Measurements from ENCODE around the gene BAIAP2.
A peak's percentile ranks its signal among the peaks of the same experiment; 100 is the strongest.

Gene BAIAP2

DNA sequence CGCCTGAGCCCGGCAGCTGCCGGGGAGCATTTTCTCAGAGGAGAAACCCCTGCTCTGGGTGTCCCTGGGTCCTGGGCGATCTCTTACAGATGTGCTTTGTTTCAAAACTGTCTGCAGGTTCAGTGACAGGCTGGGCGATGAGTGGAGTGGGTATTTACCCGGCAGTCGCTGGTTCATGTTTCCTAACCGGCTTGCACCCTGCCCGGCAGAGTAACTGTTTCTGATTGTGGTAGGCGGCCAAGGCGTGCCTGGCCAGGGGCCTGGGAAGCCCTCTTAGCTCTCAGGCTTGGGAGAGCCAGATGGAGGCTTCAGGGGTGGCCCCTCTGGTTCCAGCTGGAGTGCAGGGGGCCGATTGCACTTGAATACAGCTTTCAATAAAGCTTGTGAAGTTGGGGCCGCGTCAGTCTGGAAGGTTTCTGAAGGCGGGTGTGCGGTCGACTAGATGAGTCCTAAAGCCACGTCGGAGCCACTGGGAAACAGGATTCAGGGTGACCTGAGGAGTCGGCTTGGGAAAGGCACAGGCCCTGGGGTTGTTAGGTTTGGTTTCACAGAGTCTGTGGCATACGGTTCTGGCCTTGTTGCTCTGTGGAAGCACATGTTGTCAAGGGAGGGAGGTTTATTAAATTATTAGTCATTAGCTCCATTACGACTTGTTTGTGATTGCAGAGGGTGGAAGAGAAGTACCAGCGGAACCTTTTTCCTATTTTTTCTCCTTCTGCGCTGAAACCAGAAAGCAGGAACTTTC, 1.4 kb downstream of the BAIAP2 start:
- Mint-ChIP-seq H3K4me1 (ENCODE audit: low read depth) (peaks cover 30% of the 10 kb centered on the region), H3K27ac (no peak overlapping the region), H3K27me3 (peaks cover 31% of the 10 kb centered on the region), H3K9me3 (no peaks in the 10 kb centered on the region), H3K36me3 (ENCODE audit: low read depth) (peaks cover 3% of the 10 kb centered on the region), H3K4me3 (peak overlapping the region; percentile 75)
- no peak for DNase-seq

- peaks cover 30% of the 10 kb centered on the region for H3K4me1 Mint-ChIP-seq (ENCODE audit: low read depth)
- DNase-seq = no peak
- no peaks in the 10 kb centered on the region for H3K9me3 Mint-ChIP-seq
- peaks cover 31% of the 10 kb centered on the region for H3K27me3 Mint-ChIP-seq
- H3K36me3 Mint-ChIP-seq (ENCODE audit: low read depth) = peaks cover 3% of the 10 kb centered on the region
- H3K27ac Mint-ChIP-seq = no peak overlapping the region
- no peak overlapping the region for H3K4me3 Mint-ChIP-seq
Observed at GRCh38 chr17:81037026-81037797, 2.3 kb downstream of the BAIAP2 start.

DNA sequence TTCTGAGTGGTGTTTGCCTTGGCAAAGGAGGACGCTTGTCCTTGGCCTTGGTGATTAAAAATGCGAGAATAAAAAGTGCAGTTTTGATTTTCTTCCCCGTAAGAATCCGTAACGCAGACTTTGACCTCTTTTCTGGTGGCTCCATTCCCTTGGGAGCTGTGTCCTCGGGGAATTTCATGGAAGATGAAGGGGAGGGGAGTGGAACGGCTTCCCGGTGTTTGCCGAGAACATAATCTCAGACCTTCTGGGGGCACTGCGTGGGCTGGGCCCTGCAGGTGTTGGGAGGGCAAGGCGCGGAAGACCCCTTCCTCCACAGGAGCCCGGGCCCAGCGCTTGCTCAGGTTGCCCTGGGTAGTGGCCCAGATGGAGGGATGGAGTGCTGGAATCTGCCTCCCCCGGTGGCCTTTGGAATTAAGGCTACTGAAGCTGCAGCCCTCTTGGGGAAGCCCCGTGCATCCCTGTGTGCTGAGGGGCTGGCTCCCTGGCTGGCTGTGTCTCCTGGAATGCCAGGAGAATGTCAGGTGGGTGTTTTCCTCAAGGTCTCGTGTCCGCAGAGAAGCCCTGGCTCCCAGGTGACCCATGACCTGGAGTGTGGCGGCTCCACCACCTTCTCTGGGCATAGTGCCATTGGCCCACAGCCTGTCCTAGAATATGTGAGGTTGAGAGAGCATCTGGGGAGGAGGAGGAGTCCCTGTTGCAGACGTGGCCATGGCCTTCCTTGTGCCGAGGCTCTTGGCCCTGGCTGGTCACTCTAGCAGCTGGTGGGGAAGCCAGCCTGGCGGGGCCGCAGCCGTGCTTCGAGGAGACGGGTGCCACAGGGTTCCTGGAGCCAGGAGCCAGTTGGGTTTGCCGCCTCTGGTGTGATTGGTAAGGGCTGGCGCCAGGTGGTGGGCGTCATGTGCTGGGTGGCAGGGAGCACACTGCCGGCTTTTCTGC, 3.1 kb downstream of the BAIAP2 start:
- Mint-ChIP-seq H3K9me3 (no peaks in the 10 kb centered on the region), H3K27ac (no peak overlapping the region), H3K36me3 (ENCODE audit: low read depth) (peaks cover 3% of the 10 kb centered on the region), H3K27me3 (peaks cover 29% of the 10 kb centered on the region), H3K4me1 (ENCODE audit: low read depth) (peaks cover 30% of the 10 kb centered on the region), H3K4me3 (no peak overlapping the region)
- DNase-seq = no peak

- Mint-ChIP-seq H3K9me3 (no peaks in the 10 kb centered on the region), H3K4me3 (no peak overlapping the region), H3K4me1 (ENCODE audit: low read depth) (peaks cover 20% of the 10 kb centered on the region), H3K36me3 (ENCODE audit: low read depth) (peaks cover 3% of the 10 kb centered on the region), H3K27ac (no peak overlapping the region), H3K27me3 (peaks cover 19% of the 10 kb centered on the region)
- DNase-seq = no peak
Observed at GRCh38 chr17:81039096-81039495, 4.1 kb downstream of the BAIAP2 start.

DNA sequence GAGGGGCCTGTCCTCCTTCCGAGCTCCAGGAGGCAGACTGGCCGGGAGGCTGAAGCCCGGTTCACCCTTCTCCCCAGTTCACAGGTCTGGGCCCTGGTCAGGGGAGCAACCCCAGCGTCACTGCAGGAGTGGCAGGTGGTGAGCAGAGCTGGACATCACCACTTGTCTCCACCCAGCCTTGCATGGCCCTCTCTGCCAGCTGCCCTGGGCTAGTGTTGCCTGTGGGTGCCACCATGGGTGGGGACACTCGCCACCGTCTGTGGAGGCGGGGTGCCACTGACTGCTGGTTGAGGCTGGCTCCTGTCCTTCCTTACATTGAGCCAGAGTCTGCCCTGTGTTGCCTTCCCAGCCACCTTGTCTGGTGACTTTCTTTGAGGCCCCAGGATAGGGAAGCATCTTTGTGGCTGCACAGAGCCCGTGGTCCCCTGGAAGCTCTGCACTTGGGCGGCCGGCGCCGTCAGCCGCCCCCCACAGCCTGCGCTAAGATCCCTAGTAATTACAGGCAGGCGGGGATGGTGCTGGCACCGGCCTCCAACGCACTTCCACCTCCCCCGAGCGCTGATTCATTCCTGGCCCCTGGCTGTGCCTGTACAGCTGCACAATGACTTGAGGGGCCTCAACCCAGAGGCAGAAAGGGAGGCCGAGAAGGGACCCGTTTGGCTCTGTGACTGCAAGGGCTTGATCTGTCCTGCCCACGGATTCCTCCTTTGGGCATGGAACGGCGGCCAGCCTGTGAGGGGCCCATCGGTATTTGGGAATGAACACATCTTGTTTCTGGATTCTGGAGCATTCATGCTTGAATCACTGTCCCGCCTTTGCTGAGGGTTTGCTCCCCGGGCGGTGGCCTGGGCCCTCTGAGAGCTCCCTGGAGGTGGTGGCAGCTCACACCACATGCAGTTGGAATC, 5.2 kb downstream of the BAIAP2 start:
- H3K36me3 Mint-ChIP-seq (ENCODE audit: low read depth) = peaks cover 3% of the 10 kb centered on the region
- H3K27me3 Mint-ChIP-seq = peaks cover 17% of the 10 kb centered on the region
- peaks cover 18% of the 10 kb centered on the region for H3K4me1 Mint-ChIP-seq (ENCODE audit: low read depth)
- no peak overlapping the region for H3K27ac Mint-ChIP-seq
- no peak for DNase-seq
- H3K9me3 Mint-ChIP-seq = no peaks in the 10 kb centered on the region
- H3K4me3 Mint-ChIP-seq = no peak overlapping the region

DNA sequence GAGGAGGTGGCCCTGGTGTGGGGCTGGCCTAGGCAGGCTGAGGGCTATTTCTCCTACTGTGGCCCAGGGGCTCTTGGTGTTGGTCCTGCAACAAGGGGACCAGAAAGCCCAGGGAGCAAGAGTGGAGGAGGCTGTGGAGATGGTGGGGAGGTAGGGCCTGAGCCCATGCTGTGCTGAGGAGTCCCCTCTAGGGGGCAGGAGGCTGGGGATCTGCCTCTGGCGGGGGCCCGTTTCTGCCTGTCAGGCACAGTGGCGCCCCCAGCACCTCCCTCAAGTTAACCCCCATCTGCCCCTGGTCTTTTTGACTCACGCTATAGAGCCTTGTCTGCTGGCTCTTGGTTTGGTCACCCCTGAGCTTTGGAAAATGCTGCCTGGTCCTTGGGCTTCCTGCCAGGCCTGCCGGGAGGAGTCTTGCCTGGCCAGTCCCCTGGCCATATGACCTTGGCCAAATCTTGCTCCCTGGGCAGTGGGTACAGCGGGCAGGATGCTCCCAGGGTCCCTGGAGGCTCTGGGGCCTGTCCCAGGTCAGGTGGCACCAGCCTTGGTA, 5.9 kb downstream of the BAIAP2 start:
- H3K36me3 Mint-ChIP-seq (ENCODE audit: low read depth) = peaks cover 3% of the 10 kb centered on the region
- H3K4me3 Mint-ChIP-seq = no peak overlapping the region
- DNase-seq = no peak
- no peak overlapping the region for H3K27ac Mint-ChIP-seq
- peaks cover 15% of the 10 kb centered on the region for H3K4me1 Mint-ChIP-seq (ENCODE audit: low read depth)
- H3K27me3 Mint-ChIP-seq = peaks cover 14% of the 10 kb centered on the region
- no peaks in the 10 kb centered on the region for H3K9me3 Mint-ChIP-seq

DNA sequence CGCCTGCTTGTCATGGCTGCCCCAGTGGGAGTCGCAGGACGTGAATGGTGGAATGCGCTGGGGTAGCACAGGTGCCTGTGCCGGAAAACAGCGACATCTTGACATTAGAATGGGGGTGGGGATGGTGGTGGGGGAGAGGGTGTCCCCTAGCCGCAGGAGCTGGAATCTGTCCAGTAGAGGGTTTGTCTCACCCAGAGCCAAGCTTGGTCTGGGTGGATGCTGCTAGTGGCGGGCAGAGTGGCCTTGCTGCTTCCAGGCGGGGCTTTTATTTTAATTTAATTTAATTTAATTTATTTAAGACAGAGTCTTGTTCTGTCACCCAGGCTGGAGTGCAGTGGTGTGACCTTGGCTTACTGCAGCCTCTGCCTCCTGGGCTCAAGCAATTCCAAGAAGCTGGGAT, 7.7 kb downstream of the BAIAP2 start:
- Mint-ChIP-seq H3K9me3 (no peaks in the 10 kb centered on the region), H3K27ac (no peak overlapping the region), H3K27me3 (no peaks in the 10 kb centered on the region), H3K4me1 (ENCODE audit: low read depth) (peaks cover 6% of the 10 kb centered on the region), H3K36me3 (ENCODE audit: low read depth) (peaks cover 2% of the 10 kb centered on the region), H3K4me3 (no peak overlapping the region)
- DNase-seq = no peak

DNA sequence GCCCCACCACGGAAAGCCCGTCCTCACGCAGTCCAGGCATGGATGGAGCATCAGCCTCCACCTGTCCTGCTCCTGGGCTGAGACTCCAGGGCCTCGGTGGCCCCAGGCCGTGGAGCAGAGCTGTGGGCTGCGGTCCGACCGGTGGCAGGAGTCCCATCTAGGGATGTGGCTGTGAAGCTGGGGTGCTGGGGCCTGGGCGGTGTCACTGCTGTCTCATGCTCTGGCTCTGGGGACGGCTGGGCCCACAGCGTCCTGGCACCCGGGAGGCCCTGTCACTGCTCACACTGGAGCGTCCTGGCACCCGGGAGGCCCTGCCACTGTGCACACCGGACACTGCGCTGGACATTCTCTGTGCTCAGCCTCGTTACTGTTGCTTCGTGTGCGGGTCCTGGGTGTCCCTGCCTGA, 8.4 kb downstream of the BAIAP2 start:
- Mint-ChIP-seq H3K4me3 (no peak overlapping the region), H3K27ac (no peak overlapping the region), H3K36me3 (ENCODE audit: low read depth) (no peaks in the 10 kb centered on the region), H3K4me1 (ENCODE audit: low read depth) (peaks cover 5% of the 10 kb centered on the region), H3K27me3 (no peaks in the 10 kb centered on the region), H3K9me3 (no peaks in the 10 kb centered on the region)
- no peak for DNase-seq

GRCh38 chr17:81043725-81044427, 8.9 kb downstream of the BAIAP2 start:
- no peaks in the 10 kb centered on the region for H3K36me3 Mint-ChIP-seq (ENCODE audit: low read depth)
- no peak overlapping the region for H3K4me3 Mint-ChIP-seq
- no peak overlapping the region for H3K27ac Mint-ChIP-seq
- no peaks in the 10 kb centered on the region for H3K27me3 Mint-ChIP-seq
- H3K9me3 Mint-ChIP-seq = no peaks in the 10 kb centered on the region
- no peak for DNase-seq
- H3K4me1 Mint-ChIP-seq (ENCODE audit: low read depth) = peaks cover 9% of the 10 kb centered on the region

- Mint-ChIP-seq H3K4me1 (ENCODE audit: low read depth) (peaks cover 14% of the 10 kb centered on the region), H3K27ac (no peak overlapping the region), H3K36me3 (ENCODE audit: low read depth) (no peaks in the 10 kb centered on the region), H3K9me3 (no peaks in the 10 kb centered on the region), H3K27me3 (no peaks in the 10 kb centered on the region), H3K4me3 (no peak overlapping the region)
- DNase-seq = no peak
Observed at GRCh38 chr17:81044428-81044763, 9.4 kb downstream of the BAIAP2 start.

DNA sequence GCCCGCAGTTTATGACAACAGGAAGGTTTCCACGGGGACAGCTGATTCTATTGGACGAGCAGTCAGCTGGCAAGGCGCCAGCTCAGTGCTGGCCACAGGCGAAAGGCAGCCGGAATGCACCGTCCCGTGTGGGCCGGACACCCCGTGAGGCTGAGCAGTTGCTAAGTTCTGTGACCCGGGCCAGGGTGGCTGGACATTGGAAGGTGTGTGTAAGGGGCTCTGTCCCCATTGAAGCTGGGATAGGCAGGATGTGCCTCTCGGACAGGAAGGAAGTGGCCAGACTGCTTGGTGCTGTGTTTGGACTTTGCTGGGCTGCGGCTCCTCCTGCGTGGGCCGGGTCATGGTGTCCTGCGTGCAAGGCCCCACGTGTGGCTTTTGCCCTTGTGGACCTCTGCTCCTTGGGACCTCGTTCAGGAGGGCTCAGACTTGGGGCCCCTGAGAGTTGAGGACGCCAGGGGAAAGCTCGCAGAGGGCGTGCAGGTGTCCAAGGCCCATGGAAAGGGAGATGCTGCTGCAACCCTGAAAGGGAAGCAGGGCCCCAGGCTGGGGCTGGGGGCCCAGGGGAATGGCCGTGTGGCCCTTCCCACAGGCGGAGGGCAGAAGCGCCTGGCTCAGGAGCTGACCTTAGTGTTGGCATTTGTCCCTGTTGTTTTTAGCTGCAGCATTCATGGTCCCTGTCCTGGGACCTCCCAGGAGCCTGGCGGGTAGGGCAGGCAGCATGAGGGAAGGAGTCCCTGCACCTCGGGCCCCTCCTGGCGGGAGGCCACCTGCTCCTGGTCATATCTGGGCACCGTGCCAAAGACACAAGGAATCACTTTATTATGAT, 10.0 kb downstream of the BAIAP2 start:
- no peaks in the 10 kb centered on the region for H3K9me3 Mint-ChIP-seq
- no peak overlapping the region for H3K27ac Mint-ChIP-seq
- DNase-seq = no peak
- no peak overlapping the region for H3K4me3 Mint-ChIP-seq
- H3K4me1 Mint-ChIP-seq (ENCODE audit: low read depth) = peaks cover 18% of the 10 kb centered on the region
- no peaks in the 10 kb centered on the region for H3K36me3 Mint-ChIP-seq (ENCODE audit: low read depth)
- H3K27me3 Mint-ChIP-seq = no peaks in the 10 kb centered on the region

DNA sequence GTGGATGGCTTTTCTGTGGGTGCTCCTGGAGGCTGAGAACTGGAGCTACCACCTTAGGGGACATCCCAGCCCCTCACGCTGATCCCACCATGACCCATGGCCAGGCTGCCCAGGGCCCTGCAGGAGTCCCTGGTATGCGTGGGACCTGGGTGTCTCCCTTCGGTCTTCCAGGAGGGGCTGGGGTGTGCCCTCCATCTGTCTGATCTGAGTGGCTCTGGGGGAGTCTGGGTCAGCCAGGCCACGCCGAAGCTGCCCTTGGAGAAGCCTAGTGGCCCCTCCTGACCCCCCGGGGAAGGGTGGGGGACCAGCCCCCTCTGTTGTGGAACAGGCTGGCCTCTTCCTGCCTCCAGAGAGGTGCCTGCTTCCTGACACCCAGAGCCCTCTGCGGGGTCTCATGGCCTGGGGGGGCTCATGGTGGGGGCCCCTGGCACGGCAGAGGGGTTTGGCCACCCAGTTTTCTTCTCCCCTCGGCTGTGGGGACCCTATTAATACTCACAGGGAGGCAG, 10.7 kb downstream of the BAIAP2 start:
- DNase-seq = no peak
- Mint-ChIP-seq H3K4me1 (ENCODE audit: low read depth) (peaks cover 14% of the 10 kb centered on the region), H3K36me3 (ENCODE audit: low read depth) (no peaks in the 10 kb centered on the region), H3K27me3 (no peaks in the 10 kb centered on the region), H3K4me3 (no peak overlapping the region), H3K9me3 (no peaks in the 10 kb centered on the region), H3K27ac (no peak overlapping the region)

All from activated T-cell treated with anti-CD3 and anti-CD28 coated beads, Interleukin-2, amount 50 U/mL, for 24 hours (primary cell).